ENCODE data around the gene ENTPD3.

- no peak for TF ChIP-seq CTCF (IDR thresholded peaks at IDR 0.05; ENCODE audit: low read depth, low read length)
- no peak for TF ChIP-seq EZH2phosphoT487 (IDR thresholded peaks at IDR 0.05; ENCODE audit: low read depth)
Observed at GRCh38 chr3:40445062-40445461, 58.1 kb downstream of the ENTPD3 start.
